ENCODE measurements around the gene IL10RA.
"Not testable (repeated sequence)": the region's sequence is repeated elsewhere in the genome, so short reads cannot be mapped to it uniquely, and the experiment has no call there.

The IL10RA gene

DNA sequence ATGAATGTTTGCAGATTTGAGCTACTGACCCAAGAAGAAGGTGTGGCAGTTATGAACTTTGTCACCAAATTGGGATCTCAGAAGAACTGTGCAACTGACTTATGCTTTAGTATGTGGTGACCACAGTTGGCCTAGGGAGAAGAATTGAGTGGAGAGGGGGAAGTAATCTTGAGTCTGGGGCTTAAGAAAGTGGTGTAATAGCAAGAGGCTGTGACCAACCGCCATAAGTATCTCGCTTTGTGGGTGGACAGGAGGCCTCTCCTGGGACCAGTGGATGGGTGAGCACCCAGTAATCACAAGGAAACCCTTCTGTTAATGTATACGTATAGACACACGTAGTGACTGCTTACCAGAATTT is 12.7 kb upstream of the IL10RA start:
- DNase-seq (ENCODE audit: low read depth), result no peak
- TF ChIP-seq, protein P1, sequence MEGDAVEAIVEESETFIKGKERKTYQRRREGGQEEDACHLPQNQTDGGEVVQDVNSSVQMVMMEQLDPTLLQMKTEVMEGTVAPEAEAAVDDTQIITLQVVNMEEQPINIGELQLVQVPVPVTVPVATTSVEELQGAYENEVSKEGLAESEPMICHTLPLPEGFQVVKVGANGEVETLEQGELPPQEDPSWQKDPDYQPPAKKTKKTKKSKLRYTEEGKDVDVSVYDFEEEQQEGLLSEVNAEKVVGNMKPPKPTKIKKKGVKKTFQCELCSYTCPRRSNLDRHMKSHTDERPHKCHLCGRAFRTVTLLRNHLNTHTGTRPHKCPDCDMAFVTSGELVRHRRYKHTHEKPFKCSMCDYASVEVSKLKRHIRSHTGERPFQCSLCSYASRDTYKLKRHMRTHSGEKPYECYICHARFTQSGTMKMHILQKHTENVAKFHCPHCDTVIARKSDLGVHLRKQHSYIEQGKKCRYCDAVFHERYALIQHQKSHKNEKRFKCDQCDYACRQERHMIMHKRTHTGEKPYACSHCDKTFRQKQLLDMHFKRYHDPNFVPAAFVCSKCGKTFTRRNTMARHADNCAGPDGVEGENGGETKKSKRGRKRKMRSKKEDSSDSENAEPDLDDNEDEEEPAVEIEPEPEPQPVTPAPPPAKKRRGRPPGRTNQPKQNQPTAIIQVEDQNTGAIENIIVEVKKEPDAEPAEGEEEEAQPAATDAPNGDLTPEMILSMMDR (IDR thresholded peaks at IDR 0.05; ENCODE audit: control insufficient read depth, insufficient read depth, low read depth, low read length, missing control alignments), result no peak
- no peak overlapping the region for H3K4me3 ChIP-seq (ENCODE audit: control insufficient read depth, low read depth, low read length)

DNA sequence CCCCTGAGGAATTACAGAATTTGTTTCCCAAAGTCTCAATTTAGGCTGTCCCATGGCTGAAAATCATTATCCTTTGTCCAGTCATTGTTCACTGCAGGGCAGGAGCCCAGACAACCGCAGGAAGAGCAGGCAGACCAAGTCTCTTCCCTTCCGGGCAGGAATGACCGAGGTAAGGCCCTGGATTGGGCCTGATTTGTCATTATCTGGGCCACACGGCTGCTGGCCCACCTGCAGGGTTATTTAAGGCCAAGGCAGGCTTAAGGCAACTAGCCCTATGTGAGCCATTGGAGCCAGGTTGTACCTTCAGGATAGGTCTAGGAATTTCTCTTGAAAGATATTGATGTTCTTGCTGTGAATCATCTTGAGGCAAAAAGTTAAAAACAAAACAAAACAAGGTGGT is 9.7 kb upstream of the IL10RA start:
- TF ChIP-seq, protein P1 (IDR thresholded peaks at IDR 0.05; ENCODE audit: control insufficient read depth, insufficient read depth, low read depth, low read length, missing control alignments), result no peak
- no peak overlapping the region for H3K4me3 ChIP-seq (ENCODE audit: control insufficient read depth, low read depth, low read length)
- no peak for DNase-seq (ENCODE audit: low read depth)

DNA sequence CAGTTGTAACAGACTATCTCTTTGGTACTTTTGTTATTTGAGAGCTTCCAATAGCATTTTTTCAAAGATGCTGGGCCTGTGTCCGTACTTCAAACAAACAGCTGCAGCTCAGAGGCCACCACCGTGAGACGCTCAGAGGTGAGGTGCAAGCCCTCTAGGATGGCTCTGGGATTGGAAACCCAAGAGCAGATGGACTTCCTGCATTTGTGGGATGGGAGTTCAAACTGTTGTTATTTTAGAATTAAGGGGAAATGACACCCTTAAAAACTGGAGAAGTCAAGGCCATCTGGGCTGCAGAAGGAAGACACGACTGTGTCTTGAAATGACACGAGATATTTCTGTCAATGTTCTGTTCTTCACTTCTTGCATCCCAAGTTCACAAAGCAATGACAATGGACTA is 9.2 kb upstream of the IL10RA start:
- H3K4me3 ChIP-seq (ENCODE audit: control insufficient read depth, low read depth, low read length), result no peak overlapping the region
- no peak for DNase-seq (ENCODE audit: low read depth)
- TF ChIP-seq, protein P1 (IDR thresholded peaks at IDR 0.05; ENCODE audit: control insufficient read depth, insufficient read depth, low read depth, low read length, missing control alignments), result no peak

DNA sequence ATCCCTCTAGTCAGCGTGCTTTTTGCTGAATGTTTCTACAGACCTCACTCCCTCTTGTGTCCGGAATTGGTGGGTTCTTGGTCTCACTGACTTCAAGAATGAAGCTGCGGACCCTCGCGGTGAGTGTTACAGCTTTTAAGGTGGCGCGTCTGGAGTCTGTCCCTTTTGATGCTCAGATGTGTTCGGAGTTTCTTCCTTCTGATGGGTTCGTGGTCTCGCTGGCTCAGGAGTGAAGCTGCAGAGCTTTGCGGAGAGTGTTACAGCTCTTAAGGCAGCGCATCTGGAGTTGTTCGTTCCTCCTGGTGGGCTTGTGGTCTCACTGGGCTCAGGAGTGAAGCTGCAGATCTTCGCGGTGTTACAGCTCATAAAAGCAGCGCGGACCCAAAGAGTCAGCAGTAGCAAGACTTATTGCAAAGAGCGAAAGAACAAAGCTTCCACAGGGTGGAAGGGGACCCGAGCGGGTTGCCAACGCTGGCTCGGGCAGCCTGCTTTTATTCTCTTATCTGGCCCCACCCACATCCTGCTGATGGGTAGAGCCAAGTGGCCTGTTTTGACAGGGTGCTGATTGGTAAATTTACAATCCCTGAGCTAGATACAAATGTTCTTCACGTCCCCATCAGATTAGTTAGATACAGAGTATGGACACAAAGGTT is 8.5 kb upstream of the IL10RA start:
- not testable (repeated sequence) for DNase-seq (ENCODE audit: low read depth); H3K4me3 ChIP-seq (ENCODE audit: control insufficient read depth, low read depth, low read length)

DNA sequence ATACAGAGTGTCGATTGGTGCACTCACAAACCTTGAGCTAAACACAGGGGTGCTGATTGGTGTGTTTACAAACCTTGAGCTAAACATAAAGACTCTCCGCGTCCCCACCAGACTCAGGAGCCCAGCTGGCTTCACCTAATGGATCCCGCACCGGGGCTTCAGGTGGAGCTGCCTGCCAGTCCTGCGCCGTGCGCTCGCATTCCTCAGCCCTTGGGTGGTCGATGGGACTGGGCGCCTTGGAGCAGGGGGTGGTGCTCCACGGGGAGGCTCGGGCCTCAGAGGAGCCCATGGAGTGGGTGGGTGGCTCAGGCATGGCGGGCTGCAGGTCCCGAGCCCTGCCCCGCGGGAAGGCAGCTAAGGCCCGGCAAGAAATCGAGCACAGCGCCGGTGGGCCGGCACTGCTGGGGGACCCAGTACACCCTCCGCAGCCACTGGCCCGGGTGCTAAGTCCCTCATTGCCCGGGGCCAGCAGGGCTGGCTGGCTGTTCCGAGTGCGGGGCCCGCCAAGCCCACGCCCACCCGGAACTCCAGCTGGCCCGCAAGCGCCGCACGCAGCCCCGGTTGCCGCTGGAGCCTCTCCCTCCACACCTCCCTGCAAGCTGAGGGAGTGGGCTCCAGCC is 7.8 kb upstream of the IL10RA start:
- not testable (repeated sequence) for H3K4me3 ChIP-seq (ENCODE audit: control insufficient read depth, low read depth, low read length); DNase-seq (ENCODE audit: low read depth)

DNA sequence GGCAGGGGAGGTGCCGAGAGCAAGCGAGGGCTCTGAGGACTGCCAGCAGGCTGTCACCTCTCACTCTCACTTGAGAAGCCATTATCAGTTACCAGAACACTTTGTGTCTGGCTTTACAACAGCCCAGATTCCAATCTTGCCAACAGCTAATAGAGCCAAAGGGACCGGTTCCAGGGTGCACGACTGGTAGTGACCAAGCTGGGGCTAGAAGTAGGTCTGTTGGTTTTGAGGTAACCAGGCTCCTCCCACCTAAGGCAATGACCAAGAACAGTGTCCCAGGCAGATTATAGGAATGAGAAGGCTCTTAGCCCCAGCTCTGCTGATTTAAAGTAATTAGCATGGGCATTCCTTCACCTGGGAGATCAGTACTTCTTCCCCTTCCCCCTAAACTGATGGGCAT is 7.2 kb upstream of the IL10RA start:
- DNase-seq (ENCODE audit: low read depth), result no peak
- no peak overlapping the region for H3K4me3 ChIP-seq (ENCODE audit: control insufficient read depth, low read depth, low read length)
- TF ChIP-seq, protein P1 (IDR thresholded peaks at IDR 0.05; ENCODE audit: control insufficient read depth, insufficient read depth, low read depth, low read length, missing control alignments), result no peak

DNA sequence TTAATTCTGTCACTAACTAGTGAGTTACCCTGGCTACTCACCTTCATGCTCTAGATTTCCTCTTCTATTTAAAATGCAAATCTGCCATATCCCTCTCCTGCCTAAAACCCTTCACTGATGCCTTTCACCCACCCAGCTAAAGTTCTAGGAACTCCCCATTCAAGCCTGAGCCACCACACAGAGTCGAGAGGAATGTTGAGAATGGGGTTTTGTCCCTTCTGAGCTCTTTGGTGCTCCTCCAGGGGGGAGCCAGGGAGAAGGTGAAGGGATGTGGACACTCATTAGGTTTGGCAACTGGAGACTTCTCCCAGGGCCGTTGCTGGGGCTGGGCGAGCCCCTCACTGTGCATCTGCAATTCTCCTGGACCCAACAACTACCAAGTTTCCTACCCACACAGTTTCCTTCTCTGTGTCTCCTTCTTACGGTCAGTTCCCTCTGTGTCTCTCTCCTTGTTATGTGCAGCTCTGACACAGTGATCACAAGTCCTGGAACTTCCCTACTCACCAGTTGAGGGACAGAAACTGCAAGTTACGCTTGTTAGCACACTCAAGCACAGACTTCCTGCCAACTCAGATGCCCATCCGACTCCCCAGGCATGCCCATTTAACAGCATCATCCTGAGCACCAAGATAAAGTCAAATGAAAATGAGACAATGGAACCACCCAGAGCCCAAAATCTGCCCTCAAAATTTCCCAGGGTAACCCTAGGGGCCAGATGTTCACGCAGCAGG is 6.5 kb upstream of the IL10RA start:
- TF ChIP-seq, protein P1 (IDR thresholded peaks at IDR 0.05; ENCODE audit: control insufficient read depth, insufficient read depth, low read depth, low read length, missing control alignments), result no peak
- H3K4me3 ChIP-seq (ENCODE audit: control insufficient read depth, low read depth, low read length), result no peak overlapping the region
- no peak for DNase-seq (ENCODE audit: low read depth)
